A172 (cell line): ENCODE results near the gene MFAP1. TPM values are rescaled to one million over a fixed set of nuclear protein-coding genes. Genes with fewer than 3 reads are reported as not detected.
"Not testable (repeated sequence)": the region's sequence is repeated elsewhere in the genome, so short reads cannot be mapped to it uniquely, and the experiment has no call there.

Experiments used
- DNase-seq: peaks from one replicate; pipeline ENCODE4 v3.0.0-alpha.2; 2015; ENCODE audit warnings: low spot score
- total RNA-seq: library from RNA; depleted of rRNA; stranded (reverse); fragments of >200 nt; shearing (Covaris generic); gene quantifications from 2 replicates; pipeline ENCODE4 v1.2.3, GENCODE V29; 2014

Gene MFAP1
- total RNA-seq, 1 experiment from 2014 or later: 34.5 TPM

- DNase-seq: no peak
Measured at GRCh38 chr15:43821505-43821904, 3.0 kb downstream of the MFAP1 start.

GRCh38 chr15:43815064-43815463 is 9.4 kb downstream of the MFAP1 start:
- not testable (repeated sequence) for DNase-seq

- no peak for DNase-seq
Measured at GRCh38 chr15:43808960-43809678, 15.4 kb downstream of the MFAP1 start.

GRCh38 chr15:43808435-43808950 is 16.0 kb downstream of the MFAP1 start:
- DNase-seq: no peak

- not testable (repeated sequence) for DNase-seq
Measured at GRCh38 chr15:43802676-43803075, 21.8 kb downstream of the MFAP1 start.

- DNase-seq: peak; percentile 80
Measured at GRCh38 chr15:43800286-43801141, 24.0 kb downstream of the MFAP1 start, which contains the start of gene HYPK. HYPK (plus strand) TSS chr15:43800599; CDS start chr15:43800623, 24 bp downstream.

- no peak for DNase-seq
Measured at GRCh38 chr15:43799945-43800285, 24.6 kb downstream of the MFAP1 start, which contains the start of gene SERINC4. SERINC4 (minus strand) TSS chr15:43800220; CDS start chr15:43799986, 234 bp downstream.

GRCh38 chr15:43799209-43799944 is 25.1 kb downstream of the MFAP1 start:
- DNase-seq: no peak

- DNase-seq: no peak
Measured at GRCh38 chr15:43796566-43796965, 27.9 kb downstream of the MFAP1 start.

- no peak for DNase-seq
Measured at GRCh38 chr15:43795997-43796396, 28.5 kb downstream of the MFAP1 start.

- DNase-seq: no peak
Measured at GRCh38 chr15:43795197-43795596, 29.3 kb downstream of the MFAP1 start.

- DNase-seq: peak; percentile 46
Measured at GRCh38 chr15:43794269-43795037, 30.0 kb downstream of the MFAP1 start.

- DNase-seq: no peak
Measured at GRCh38 chr15:43793647-43794046, 30.8 kb downstream of the MFAP1 start.

GRCh38 chr15:43792761-43793476 is 31.6 kb downstream of the MFAP1 start:
- no peak for DNase-seq

GRCh38 chr15:43791993-43792760 is 32.3 kb downstream of the MFAP1 start, which contains the start of gene SERF2:
SERF2 (plus strand) TSS chr15:43792320; CDS start chr15:43792377, 57 bp downstream.
- DNase-seq: peak; percentile 97

- DNase-seq: no peak
Measured at GRCh38 chr15:43789409-43789808, 35.1 kb downstream of the MFAP1 start.

- DNase-seq: no peak
Measured at GRCh38 chr15:43779016-43779415, 45.5 kb downstream of the MFAP1 start.

- DNase-seq: peak; percentile 71
Measured at GRCh38 chr15:43777267-43777914, 47.1 kb downstream of the MFAP1 start.

- no peak for DNase-seq
Measured at GRCh38 chr15:43776718-43777266, 47.7 kb downstream of the MFAP1 start, which contains the start of gene ELL3. ELL3 (minus strand) TSS chr15:43776966; CDS start chr15:43776901, 65 bp downstream.
